ENCODE data around the gene GMPPB.

The GMPPB gene

GRCh38 chr3:49729966-49730609, 6.3 kb upstream of the GMPPB start:
- no peak for DNase-seq (ENCODE audit: low read depth)

- no peak for DNase-seq (ENCODE audit: low read depth)
These were observed 4.2 kb upstream of the GMPPB start for GRCh38 chr3:49727924-49728361.

GRCh38 chr3:49727154-49727923, 3.6 kb upstream of the GMPPB start:
- DNase-seq (ENCODE audit: low read depth): no peak

- DNase-seq (ENCODE audit: low read depth): no peak
These were observed 2.3 kb upstream of the GMPPB start for GRCh38 chr3:49725906-49726681.

GRCh38 chr3:49724586-49724985, 835 bp upstream of the GMPPB start:
- DNase-seq (ENCODE audit: low read depth): no peak

GRCh38 chr3:49723296-49723627, 489 bp downstream of the GMPPB start:
- DNase-seq (ENCODE audit: low read depth): no peak

GRCh38 chr3:49722896-49723295, 855 bp downstream of the GMPPB start:
- DNase-seq (ENCODE audit: low read depth): no peak

GRCh38 chr3:49721896-49722781, 1.6 kb downstream of the GMPPB start:
- DNase-seq (ENCODE audit: low read depth): no peak

- no peak for DNase-seq (ENCODE audit: low read depth)
These were observed 2.2 kb downstream of the GMPPB start for GRCh38 chr3:49721596-49721895.

- no peak for DNase-seq (ENCODE audit: low read depth)
These were observed 2.7 kb downstream of the GMPPB start for GRCh38 chr3:49720855-49721595.

GRCh38 chr3:49719214-49719884, 4.4 kb downstream of the GMPPB start, which contains the start of gene AMIGO3:
Gene AMIGO3 (minus strand): TSS chr3:49719684. CDS start chr3:49719465, 219 bp downstream.
- peak; percentile 80 for DNase-seq (ENCODE audit: low read depth)

- DNase-seq (ENCODE audit: low read depth): no peak
These were observed 4.9 kb downstream of the GMPPB start for GRCh38 chr3:49718858-49719213.

GRCh38 chr3:49717959-49718857, 5.5 kb downstream of the GMPPB start:
- DNase-seq (ENCODE audit: low read depth): no peak

GRCh38 chr3:49717211-49717958, 6.4 kb downstream of the GMPPB start:
- DNase-seq (ENCODE audit: low read depth): no peak

GRCh38 chr3:49716691-49717210, 7.0 kb downstream of the GMPPB start:
- DNase-seq (ENCODE audit: low read depth): no peak

GRCh38 chr3:49716169-49716568, 7.6 kb downstream of the GMPPB start:
- DNase-seq (ENCODE audit: low read depth): no peak

GRCh38 chr3:49715611-49716121, 8.1 kb downstream of the GMPPB start:
- DNase-seq (ENCODE audit: low read depth): no peak

GRCh38 chr3:49714728-49715550, 8.8 kb downstream of the GMPPB start:
- DNase-seq (ENCODE audit: low read depth): no peak
